Measurements from ENCODE around the gene OGN. TPM values are rescaled to one million over a fixed set of nuclear protein-coding genes. Genes with fewer than 3 reads are reported as not detected.

Gene OGN
- total and polyA plus RNA-seq, 2 donors (not counting 3 experiments of a cell fraction or from before 2014, with no cell fraction given): not detected

DNA sequence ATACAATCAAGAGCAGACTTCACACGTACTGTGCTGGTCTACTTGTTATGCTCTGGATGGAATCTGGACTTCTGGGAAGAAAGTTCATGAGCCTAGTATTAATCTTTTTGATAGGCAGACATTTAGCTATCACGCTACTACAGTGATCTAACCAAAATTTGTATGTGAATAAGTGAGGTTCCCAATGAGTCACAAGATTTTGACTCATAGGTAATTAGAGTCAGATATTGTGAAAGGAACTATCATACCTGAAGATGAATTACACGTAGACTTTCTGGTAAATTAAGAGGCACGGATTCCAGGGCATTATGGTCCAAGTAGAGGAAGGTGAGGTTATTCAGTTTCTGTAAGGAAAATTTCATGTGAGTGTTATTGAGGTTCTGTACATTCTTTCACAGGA, 18.4 kb downstream of the OGN start:
- Histone ChIP-seq H3K79me2 (ENCODE audit: control insufficient read depth, insufficient read depth, low read length) (no peaks in the 10 kb centered on the region), H2AFZ (ENCODE audit: low read depth, low read length) (no peak overlapping the region), H3K9me1 (replicated peaks; ENCODE audit: control insufficient read depth, extremely low read depth, insufficient read depth, low read length) (no peaks in the 10 kb centered on the region), H3K9ac (replicated peaks; ENCODE audit: extremely low read depth, insufficient read depth, low read length) (no peak overlapping the region), H3K4me2 (ENCODE audit: insufficient read depth, low read length) (no peak overlapping the region), H3K36me3 (ENCODE audit: control insufficient read depth in 2 of 2, extremely low read depth in 1 of 2, insufficient read depth in 2 of 2, low read length in 2 of 2) (no peaks in the 10 kb centered on the region), H4K20me1 (replicated peaks; ENCODE audit: control insufficient read depth, extremely low read depth, insufficient read depth, low read length) (no peaks in the 10 kb centered on the region), H3K27ac (ENCODE audit: insufficient read depth, low read depth, low read length) (no peak overlapping the region), H3K9me3 (replicated peaks; ENCODE audit: control insufficient read depth, insufficient read depth, low read length) (no peaks in the 10 kb centered on the region), H3K27me3 (ENCODE audit: control insufficient read depth in 2 of 2, insufficient read depth in 2 of 2, low read length in 2 of 2) (no peaks in the 10 kb centered on the region), H3K4me1 (ENCODE audit: control insufficient read depth, extremely low read depth, insufficient read depth, low read length) (peaks cover 6% of the 10 kb centered on the region), H3K4me3 (replicated peaks in 1 of 3; ENCODE audit: insufficient read depth in 1 of 3, low read depth in 1 of 3, low read length in 3 of 3) (no peak overlapping the region)
- DNase-seq (ENCODE audit: low read depth, low spot score) (no peak), FAIRE-seq (no peak)
- ChIA-PET CTCF (no interaction called here), POLR2A (no interaction called here)
- TF ChIP-seq JUN (IDR thresholded peaks at IDR 0.05; ENCODE audit: borderline replicate concordance, insufficient read depth, insufficient read length, low read depth) (no peak), GATA2 (IDR thresholded peaks at IDR 0.05; ENCODE audit: insufficient read depth, insufficient read length, low read depth, low read length) (no peak), MYC (IDR thresholded peaks at IDR 0.05; ENCODE audit: low read depth, low read length) (no peak), POLR2A (IDR thresholded peaks at IDR 0.05; ENCODE audit: low read depth, low read length) (no peak), POLR2AphosphoS5 (IDR thresholded peaks at IDR 0.05; ENCODE audit: insufficient read depth, low read depth, low read length) (no peak), EZH2 (IDR thresholded peaks at IDR 0.05; ENCODE audit: borderline replicate concordance, low read depth, low read length, severe bottlenecking) (no peak), FOS (IDR thresholded peaks at IDR 0.05; ENCODE audit: borderline replicate concordance, insufficient read depth, low read length) (no peak)
- TF ChIP-seq, protein P1, sequence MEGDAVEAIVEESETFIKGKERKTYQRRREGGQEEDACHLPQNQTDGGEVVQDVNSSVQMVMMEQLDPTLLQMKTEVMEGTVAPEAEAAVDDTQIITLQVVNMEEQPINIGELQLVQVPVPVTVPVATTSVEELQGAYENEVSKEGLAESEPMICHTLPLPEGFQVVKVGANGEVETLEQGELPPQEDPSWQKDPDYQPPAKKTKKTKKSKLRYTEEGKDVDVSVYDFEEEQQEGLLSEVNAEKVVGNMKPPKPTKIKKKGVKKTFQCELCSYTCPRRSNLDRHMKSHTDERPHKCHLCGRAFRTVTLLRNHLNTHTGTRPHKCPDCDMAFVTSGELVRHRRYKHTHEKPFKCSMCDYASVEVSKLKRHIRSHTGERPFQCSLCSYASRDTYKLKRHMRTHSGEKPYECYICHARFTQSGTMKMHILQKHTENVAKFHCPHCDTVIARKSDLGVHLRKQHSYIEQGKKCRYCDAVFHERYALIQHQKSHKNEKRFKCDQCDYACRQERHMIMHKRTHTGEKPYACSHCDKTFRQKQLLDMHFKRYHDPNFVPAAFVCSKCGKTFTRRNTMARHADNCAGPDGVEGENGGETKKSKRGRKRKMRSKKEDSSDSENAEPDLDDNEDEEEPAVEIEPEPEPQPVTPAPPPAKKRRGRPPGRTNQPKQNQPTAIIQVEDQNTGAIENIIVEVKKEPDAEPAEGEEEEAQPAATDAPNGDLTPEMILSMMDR (IDR thresholded peaks at IDR 0.05; ENCODE audit: extremely low read depth in 1 of 2, insufficient read depth in 1 of 2, low read depth in 1 of 2, low read length in 2 of 2): no peak
- TF ChIP-seq, protein P2, sequence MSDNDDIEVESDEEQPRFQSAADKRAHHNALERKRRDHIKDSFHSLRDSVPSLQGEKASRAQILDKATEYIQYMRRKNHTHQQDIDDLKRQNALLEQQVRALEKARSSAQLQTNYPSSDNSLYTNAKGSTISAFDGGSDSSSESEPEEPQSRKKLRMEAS (IDR thresholded peaks at IDR 0.05; ENCODE audit: insufficient read depth, insufficient read length): no peak
- dilution Hi-C loops (cut with MboI; ENCODE audit: extremely low pct_ligation_motif_present, low sequenced_read_pairs) (no loop called here), intact Hi-C loops (cut with micrococcal nuclease) (no loop called here)
- no TSS peak for BruUV-seq (replicated peaks)

Data from endothelial cell of umbilical vein (primary cell).